Prostate gland (tissue), 2 donors: Measurements from ENCODE around the gene CUL7. TPM values are rescaled to one million over a fixed set of nuclear protein-coding genes. Genes with fewer than 3 reads are reported as not detected.

Experiments used
- DNase-seq: peaks from one replicate; pipeline ENCODE4 v3.0.0-alpha.2; 2019; ENCODE audit warnings: low spot score
- H3K27ac ChIP-seq, 2 donors: fragments of 200-600 bp; sonication (generic); 2 replicates each; pipeline ENCODE4 v1.5.1; 2017 to 2019
- H3K27me3 ChIP-seq: fragments of 200-600 bp; sonication (generic); replicated peaks from 2 replicates; pipeline ENCODE4 v1.5.1; 2019; ENCODE audit not compliant: insufficient read depth
- H3K36me3 ChIP-seq, 2 donors: fragments of 200-600 bp; sonication (generic); 1 replicate in 1 of 2; 2 replicates in 1 of 2; pipeline versions ENCODE4 v1.5.1 to v1.8.1; 2017 to 2019
- H3K4me1 ChIP-seq: fragments of 200-600 bp; sonication (generic); replicated peaks from 2 replicates; pipeline ENCODE4 v1.5.1; 2019
- H3K4me3 ChIP-seq, 2 donors: fragments of 200-600 bp; sonication (generic); 2 replicates each; pipeline ENCODE4 v1.5.1; 2017 to 2019
- H3K9me3 ChIP-seq: fragments of 200-600 bp; sonication (generic); 2 replicates; pipeline ENCODE4 v1.5.1; 2017
- CTCF ChIP-seq, 4 experiments: fragments of 200-600 bp in 2 of 4; fragments of 450-650 bp in 2 of 4; sonication (generic) in 2 of 4; IDR thresholded peaks; 1 replicate in 3 of 4; 2 replicates in 1 of 4; pipeline ENCODE4 v1.5.1; 2016 to 2019; ENCODE audit warnings: antibody characterized with exemption in 4 of 4, mild to moderate bottlenecking in 2 of 4, moderate library complexity in 2 of 4
- POLR2A ChIP-seq: fragments of 450-650 bp; IDR thresholded peaks from one replicate; pipeline ENCODE4 v1.6.1; 2016; ENCODE audit warnings: antibody characterized with exemption, mild to moderate bottlenecking
- POLR2AphosphoS5 ChIP-seq: sonication (generic); formaldehyde crosslinking; IDR thresholded peaks from one replicate; pipeline ENCODE4 v1.6.1; 2017; ENCODE audit warnings: antibody characterized with exemption
- WGBS: methylation state at CpG from one replicate; pipeline ENCODE4 v1.1.5; 2018; 5-methylcytosine and 5-hydroxymethylcytosine counted together
- intact Hi-C: fragments of 100-400 bp; cut with DNase I; formaldehyde crosslinking; loops from one replicate; pipeline ENCODE4 v1.14.2; 2022
- total RNA-seq, 2 donors: library from RNA; depleted of rRNA; stranded (reverse); fragments of >200 nt; gene quantifications; one replicate each; pipeline ENCODE4 v1.1.0, GENCODE V29; 2016

CUL7 gene
- total RNA-seq, 2 donors from 2014 or later = 18.6 to 30.4 TPM

- intact Hi-C loops = no loop called here
- Histone ChIP-seq H3K9me3 (no peaks in the 10 kb centered on the region), H3K27ac (no peak overlapping the region), H3K36me3 (peaks cover 6% of the 10 kb centered on the region in 2 donors), H3K27me3 (no peaks in the 10 kb centered on the region), H3K4me1 (no peaks in the 10 kb centered on the region), H3K4me3 (no peak overlapping the region)
- TF ChIP-seq POLR2AphosphoS5 = no peak
- TF ChIP-seq POLR2A = no peak
- no peak for TF ChIP-seq CTCF (IDR thresholded peaks at IDR 0.05)
- 80% methylated on average over 7 of the region's 9 CpGs for WGBS
- DNase-seq = no peak
Observed at GRCh38 chr6:43037706-43038105, 15.9 kb downstream of the CUL7 start.

GRCh38 chr6:43037197-43037596 is 16.5 kb downstream of the CUL7 start:
- Histone ChIP-seq H3K4me3 (no peak overlapping the region), H3K27ac (no peak overlapping the region), H3K4me1 (no peaks in the 10 kb centered on the region), H3K9me3 (no peaks in the 10 kb centered on the region), H3K27me3 (no peaks in the 10 kb centered on the region), H3K36me3 (peaks cover under 1 to 6% of the 10 kb centered on the region in 2 donors)
- TF ChIP-seq POLR2A = no peak
- TF ChIP-seq CTCF (IDR thresholded peaks at IDR 0.05) = no peak
- TF ChIP-seq POLR2AphosphoS5 = no peak
- no peak for DNase-seq
- intact Hi-C loops = no loop called here
- WGBS = 82% methylated on average over 5 of the region's 5 CpGs

GRCh38 chr6:43036712-43037111 is 16.9 kb downstream of the CUL7 start:
- WGBS = 91% methylated on average over 9 of the region's 9 CpGs
- Histone ChIP-seq H3K27ac (no peak overlapping the region), H3K36me3 (peaks cover 0 to 6% of the 10 kb centered on the region in 2 donors), H3K9me3 (no peaks in the 10 kb centered on the region), H3K4me1 (no peaks in the 10 kb centered on the region), H3K4me3 (no peak overlapping the region), H3K27me3 (no peaks in the 10 kb centered on the region)
- TF ChIP-seq POLR2A (no peak), CTCF (IDR thresholded peaks at IDR 0.05) (no peak), POLR2AphosphoS5 (no peak)
- DNase-seq = no peak
- intact Hi-C loops = no loop called here

- Histone ChIP-seq H3K36me3 (peaks cover 0 to 6% of the 10 kb centered on the region in 2 donors), H3K27me3 (no peaks in the 10 kb centered on the region), H3K4me1 (no peaks in the 10 kb centered on the region), H3K4me3 (no peak overlapping the region), H3K9me3 (no peaks in the 10 kb centered on the region), H3K27ac (no peak overlapping the region)
- intact Hi-C loops = no loop called here
- no peak for TF ChIP-seq POLR2AphosphoS5
- no peak for TF ChIP-seq POLR2A
- TF ChIP-seq CTCF (IDR thresholded peaks at IDR 0.05) = no peak
- no peak for DNase-seq
- WGBS = 64% methylated on average over 4 of the region's 4 CpGs
Observed at GRCh38 chr6:43035495-43036194, 18.0 kb downstream of the CUL7 start.

- Histone ChIP-seq H3K27ac (no peak overlapping the region), H3K36me3 (peaks cover 6 to 9% of the 10 kb centered on the region in 2 donors), H3K4me3 (no peak overlapping the region), H3K4me1 (no peaks in the 10 kb centered on the region), H3K27me3 (no peaks in the 10 kb centered on the region), H3K9me3 (no peaks in the 10 kb centered on the region)
- DNase-seq = no peak
- intact Hi-C loops = no loop called here
- TF ChIP-seq CTCF (IDR thresholded peaks at IDR 0.05) = no peak
- 85% methylated on average over 2 of the region's 2 CpGs for WGBS
Observed at GRCh38 chr6:43034190-43034525, 19.5 kb downstream of the CUL7 start.
